EH (cell line): ENCODE results near the gene WDR86.

Source experiments
- DNase-seq: peaks from one replicate; pipeline ENCODE4 v3.0.0-alpha.2; 2015; ENCODE audit warnings: low read depth

WDR86 gene

GRCh38 chr7:151347200-151347599 is 62.6 kb downstream of the WDR86 start:
- DNase-seq = no peak

DNA sequence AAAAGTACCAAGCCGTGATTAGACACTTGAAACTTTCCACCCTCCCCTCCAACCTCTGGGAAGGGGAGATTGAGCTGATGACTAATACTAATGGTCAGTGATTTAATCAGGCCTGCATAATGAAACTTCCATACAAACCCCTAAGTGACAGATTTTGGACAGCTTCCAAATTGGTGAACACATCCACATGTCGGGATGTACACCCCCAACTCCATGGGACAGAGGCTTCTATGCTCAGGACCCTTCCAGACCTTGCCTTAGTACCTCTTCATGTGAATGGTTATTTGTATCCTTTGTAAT is 63.4 kb downstream of the WDR86 start:
- no peak for DNase-seq

DNA sequence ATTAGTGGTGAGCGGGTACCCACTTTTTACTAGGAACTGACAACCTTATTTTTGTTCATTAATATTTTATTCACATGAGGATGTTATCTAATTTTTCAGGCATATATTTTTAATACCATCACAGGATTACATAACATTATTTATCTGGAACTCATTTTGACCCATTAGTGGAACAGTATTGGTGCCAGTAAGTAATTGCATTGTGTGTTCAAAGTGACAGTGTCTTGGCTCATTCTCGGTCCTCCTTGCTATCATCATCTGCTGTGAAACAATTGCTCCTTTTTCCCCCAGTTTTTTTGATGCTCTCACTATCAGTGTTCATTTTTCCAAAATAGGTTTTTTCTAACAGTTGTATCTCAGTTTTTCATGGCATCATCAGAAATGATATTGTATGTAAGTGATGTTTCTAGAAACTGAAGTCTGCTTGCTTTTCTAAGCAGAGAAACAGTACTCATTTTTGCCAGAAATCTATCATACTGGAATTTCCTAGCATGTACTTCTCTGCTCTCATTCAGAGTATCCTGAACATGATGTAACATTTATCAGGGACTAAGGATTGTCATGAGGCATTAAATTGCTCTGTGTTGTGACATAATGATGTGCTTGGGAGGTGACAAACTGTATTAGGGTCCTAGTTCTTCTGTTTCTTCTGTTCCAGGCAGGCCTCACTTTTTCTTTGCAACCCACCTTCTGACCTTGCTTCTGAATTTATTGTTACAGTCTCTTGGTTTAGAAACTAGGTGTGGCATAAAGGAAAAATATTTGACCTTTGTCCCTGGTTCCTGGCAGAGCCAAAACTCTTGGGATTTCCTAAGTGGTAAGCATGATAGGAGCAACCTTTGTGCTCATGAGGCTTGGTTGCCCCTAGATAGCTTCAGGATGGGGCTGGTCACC is 64.0 kb downstream of the WDR86 start:
- no peak for DNase-seq

- DNase-seq = no peak
Observed at GRCh38 chr7:151343516-151343915, 66.3 kb downstream of the WDR86 start.

- no peak for DNase-seq
Observed at GRCh38 chr7:151342811-151343210, 67.0 kb downstream of the WDR86 start.

DNA sequence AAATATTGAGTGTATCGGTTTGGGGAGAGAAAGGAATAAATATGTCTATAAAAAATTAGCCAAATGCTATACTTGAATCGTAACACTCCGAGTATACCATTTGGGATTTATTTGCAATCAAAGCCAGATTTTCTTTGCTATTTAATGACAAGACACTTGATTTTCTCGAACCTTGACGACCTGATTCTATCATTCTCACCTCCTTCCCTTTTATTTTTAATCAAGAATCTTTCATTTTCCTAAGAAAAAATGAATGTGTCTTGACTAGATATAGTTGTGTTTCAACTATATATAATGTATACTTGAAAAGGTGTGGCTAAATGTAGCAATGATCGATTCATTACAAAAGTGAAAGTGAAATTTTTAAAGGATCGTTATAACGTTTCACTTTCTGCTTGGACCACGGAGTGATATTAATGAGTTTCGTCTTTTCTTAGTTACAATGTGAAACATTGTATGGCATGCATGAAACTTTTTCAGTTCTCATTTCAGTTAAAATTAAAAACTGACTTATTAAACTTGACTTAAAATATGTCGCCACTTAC is 67.7 kb downstream of the WDR86 start:
- DNase-seq = peak; percentile 17

DNA sequence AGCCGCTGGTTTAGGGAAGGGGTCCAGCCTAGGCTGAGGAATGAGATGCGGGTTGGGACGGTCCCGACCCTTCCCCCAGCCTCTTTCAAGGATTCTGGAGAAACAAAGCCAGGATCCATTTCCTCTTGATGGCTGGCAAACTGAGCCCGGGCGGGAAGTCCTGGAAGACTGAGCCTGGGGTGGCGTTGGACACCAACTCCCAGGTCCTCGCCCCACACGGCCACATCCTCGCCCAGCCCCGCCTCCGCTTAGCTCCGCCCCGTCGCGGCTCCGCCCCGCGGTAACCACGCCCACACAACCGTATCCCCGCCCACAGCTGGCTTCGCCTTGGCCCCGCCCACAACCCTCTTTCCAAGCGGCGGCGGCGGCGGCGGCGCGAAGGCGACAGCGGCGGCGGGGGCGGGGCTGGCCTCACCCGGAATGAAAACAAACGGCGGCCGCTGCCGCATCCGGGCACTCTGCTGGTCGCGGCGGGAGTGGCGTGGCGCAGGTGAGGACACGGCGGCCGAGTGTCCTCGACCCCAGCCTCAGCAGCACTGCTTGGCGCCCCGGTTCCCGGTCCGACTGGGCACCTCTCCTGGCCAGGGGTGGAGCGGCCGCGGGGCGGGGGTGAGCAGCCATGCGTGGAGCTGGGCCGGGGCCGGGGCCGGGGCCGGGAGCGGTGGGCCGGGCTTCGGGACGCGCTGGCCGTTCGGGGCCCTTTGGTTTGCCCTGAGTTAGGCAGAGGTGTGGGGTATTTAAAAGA is 68.3 kb downstream of the WDR86 start, which contains the start of gene NUB1:
NUB1 (plus strand) TSS at position 456 of the 745 bp plus-strand sequence. CDS start 3,538 bp downstream, outside the sequence.
- DNase-seq = peak; percentile 87

DNA sequence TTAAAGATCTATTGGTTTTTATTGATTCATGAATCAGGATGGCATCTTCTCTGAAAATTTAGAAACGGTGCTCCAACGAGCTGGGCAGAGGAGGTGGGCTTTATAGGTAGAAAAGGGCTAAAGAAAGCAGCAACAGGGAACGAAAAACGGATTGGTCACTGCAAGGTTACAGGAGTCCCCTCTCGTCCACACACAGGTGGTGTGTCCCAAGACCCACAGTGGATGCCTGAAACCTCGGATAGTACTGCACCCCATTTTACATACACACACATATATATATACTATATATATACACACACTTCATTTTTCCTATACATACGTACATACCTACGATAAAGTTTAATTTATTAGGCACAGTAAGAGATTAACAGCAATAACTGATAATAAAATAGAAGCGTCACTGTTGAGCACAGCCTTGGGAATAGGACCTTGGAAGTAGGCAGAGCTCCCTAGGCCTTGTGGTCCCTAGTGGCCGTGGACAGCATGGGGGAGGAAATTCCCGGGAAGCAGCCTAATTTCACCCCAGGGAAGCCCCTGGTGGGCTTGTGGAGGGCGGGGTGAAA is 69.0 kb downstream of the WDR86 start:
- no peak for DNase-seq

GRCh38 chr7:151339651-151340382 is 70.0 kb downstream of the WDR86 start:
- no peak for DNase-seq

DNA sequence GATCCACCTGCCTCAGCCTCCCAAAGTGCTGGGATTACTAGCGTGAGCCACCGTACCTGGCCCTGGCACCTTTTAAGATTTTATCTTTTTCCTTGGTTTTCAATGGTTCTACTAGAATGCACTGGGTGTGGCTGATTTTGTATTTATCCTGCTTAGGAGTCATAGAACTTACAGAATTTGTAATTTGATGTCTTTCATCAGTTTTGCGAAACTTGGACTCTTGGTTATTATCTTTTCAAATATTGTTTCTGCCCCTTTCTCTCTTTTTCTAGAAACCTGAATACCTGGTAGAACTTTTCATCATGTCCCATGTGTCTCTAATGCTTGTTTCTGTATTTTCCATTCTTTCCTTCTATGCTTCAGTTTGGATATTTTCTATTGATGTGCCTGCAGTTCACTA is 71.0 kb downstream of the WDR86 start:
- no peak for DNase-seq

- no peak for DNase-seq
Observed at GRCh38 chr7:151337346-151337745, 72.5 kb downstream of the WDR86 start.

DNA sequence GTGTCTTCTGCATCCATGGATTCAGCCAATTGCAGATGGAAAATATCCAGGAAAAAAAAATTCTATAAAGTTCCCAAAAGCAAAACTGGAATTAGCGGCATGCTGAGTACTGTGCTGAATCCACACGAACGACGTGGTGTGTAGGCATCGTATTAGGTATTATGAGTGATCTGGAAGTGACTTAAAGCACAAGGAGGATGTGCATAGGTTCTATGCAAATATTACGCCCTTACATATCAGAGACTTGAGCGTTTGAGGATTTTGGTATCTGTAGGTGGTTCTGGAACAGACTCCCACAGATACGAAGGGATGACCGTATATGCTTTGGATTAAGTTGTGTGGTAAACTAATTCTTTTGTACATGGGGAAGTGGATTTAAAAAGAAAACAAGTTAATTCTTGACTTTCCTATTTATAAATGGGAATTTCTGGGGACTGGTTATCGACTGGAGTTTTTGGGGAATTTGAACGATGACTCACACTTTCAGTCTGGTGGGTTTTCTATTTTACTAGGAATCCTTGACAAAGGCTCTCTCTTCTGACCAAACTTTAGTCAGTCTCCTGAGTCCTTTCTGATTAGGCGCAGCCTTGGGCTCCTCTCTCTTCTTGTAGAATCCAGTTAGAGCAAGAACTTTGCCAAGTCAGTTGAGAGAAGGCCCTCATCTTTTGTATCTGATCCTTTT is 73.7 kb downstream of the WDR86 start:
- no peak for DNase-seq

- DNase-seq = no peak
Observed at GRCh38 chr7:151334628-151335027, 75.2 kb downstream of the WDR86 start.
